Skeletal muscle satellite cell (primary cell): ENCODE results near the gene SVEP1.

Source experiments
- H3K27me3 ChIP-seq: 2 replicates; pipeline ENCODE4 v1.7.0; 2013; ENCODE audit warnings: low read length; ENCODE audit not compliant: control insufficient read depth, insufficient read depth
- H3K36me3 ChIP-seq: 2 replicates; pipeline ENCODE4 v1.7.0; 2013; ENCODE audit warnings: mild to moderate bottlenecking, control low read depth, low read length; ENCODE audit not compliant: insufficient read depth
- H3K4me1 ChIP-seq: 2 replicates; pipeline ENCODE4 v1.7.0; 2013; ENCODE audit warnings: low read length; ENCODE audit not compliant: control insufficient read depth, insufficient read depth
- H3K4me2 ChIP-seq: 2 replicates; pipeline ENCODE4 v1.7.0; 2013; ENCODE audit warnings: mild to moderate bottlenecking, low read length
- H3K4me3 ChIP-seq: 2 replicates; pipeline ENCODE4 v1.7.0; 2013; ENCODE audit warnings: low read length
- H3K9ac ChIP-seq: 2 replicates; pipeline ENCODE4 v1.7.0; 2013; ENCODE audit warnings: mild to moderate bottlenecking, low read depth, low read length, moderate library complexity
- H3K9me3 ChIP-seq: replicated peaks from 2 replicates; pipeline ENCODE4 v1.7.0; 2013; ENCODE audit warnings: mild to moderate bottlenecking, control low read depth, low read length

Gene SVEP1

GRCh38 chr9:110443866-110444220 is 135.7 kb downstream of the SVEP1 start:
- H3K4me1 ChIP-seq = peaks cover 32% of the 10 kb centered on the region
- H3K36me3 ChIP-seq = peaks cover 12% of the 10 kb centered on the region
- H3K9ac ChIP-seq = peak overlapping the region; percentile 69
- H3K4me3 ChIP-seq = peak overlapping the region; percentile 18
- peaks cover 9% of the 10 kb centered on the region for H3K9me3 ChIP-seq
- peak overlapping the region; percentile 68 for H3K4me2 ChIP-seq
- H3K27me3 ChIP-seq = no peaks in the 10 kb centered on the region

GRCh38 chr9:110443146-110443865 is 136.2 kb downstream of the SVEP1 start:
- H3K9ac ChIP-seq = peak overlapping the region; percentile 59
- H3K4me3 ChIP-seq = peak overlapping the region; percentile 46
- no peaks in the 10 kb centered on the region for H3K27me3 ChIP-seq
- peaks cover 12% of the 10 kb centered on the region for H3K36me3 ChIP-seq
- peaks cover 32% of the 10 kb centered on the region for H3K4me1 ChIP-seq
- H3K9me3 ChIP-seq = peaks cover 9% of the 10 kb centered on the region
- H3K4me2 ChIP-seq = peak overlapping the region; percentile 68

DNA sequence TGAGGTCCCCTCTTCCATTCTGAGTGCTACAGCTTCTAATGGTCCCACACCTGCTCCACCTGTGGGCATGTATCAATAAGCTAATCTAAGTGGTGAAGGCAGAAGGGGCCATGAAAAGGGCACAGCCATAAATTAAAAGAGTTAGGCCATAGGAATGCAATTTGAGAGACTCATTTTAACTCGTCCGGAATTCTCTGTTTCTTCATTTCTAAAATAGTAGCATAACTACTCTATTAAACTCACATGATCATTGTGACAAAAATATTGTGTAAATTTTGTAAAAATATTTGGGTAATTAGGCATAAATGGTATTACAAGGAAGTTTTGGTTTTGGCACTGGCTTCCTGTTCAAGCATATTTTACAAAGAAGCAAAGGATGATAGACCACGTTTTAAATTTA is 138.7 kb downstream of the SVEP1 start:
- peak overlapping the region; percentile 51 for H3K4me2 ChIP-seq
- H3K4me1 ChIP-seq = peaks cover 32% of the 10 kb centered on the region
- peak overlapping the region; percentile 20 for H3K9ac ChIP-seq
- H3K9me3 ChIP-seq = no peaks in the 10 kb centered on the region
- H3K27me3 ChIP-seq = no peaks in the 10 kb centered on the region
- H3K4me3 ChIP-seq = peak overlapping the region; percentile 1
- H3K36me3 ChIP-seq = no peaks in the 10 kb centered on the region

GRCh38 chr9:110440172-110440571 is 139.4 kb downstream of the SVEP1 start:
- Histone ChIP-seq H3K4me1 (peaks cover 32% of the 10 kb centered on the region), H3K9ac (peak overlapping the region; percentile 20), H3K9me3 (no peaks in the 10 kb centered on the region), H3K36me3 (no peaks in the 10 kb centered on the region), H3K4me3 (no peak overlapping the region), H3K27me3 (no peaks in the 10 kb centered on the region), H3K4me2 (peak overlapping the region; percentile 51)

DNA sequence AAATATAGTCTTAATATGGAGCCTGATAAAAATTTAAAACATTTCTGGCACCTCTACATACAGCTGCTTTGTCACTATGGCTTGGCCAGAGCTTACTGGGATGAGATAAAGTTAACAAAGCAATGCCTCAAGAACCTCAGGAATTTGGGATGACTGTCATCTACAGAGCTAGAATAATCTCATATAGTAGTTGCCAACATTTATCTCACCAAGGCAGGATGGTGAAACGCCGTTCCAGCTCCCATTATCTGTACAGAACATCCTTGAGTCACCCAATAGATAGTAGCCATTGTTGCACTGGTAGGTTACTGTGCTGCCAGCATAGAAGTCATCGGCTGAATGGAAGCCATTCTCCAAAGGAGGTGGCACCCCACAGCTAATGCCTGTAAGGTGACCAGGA is 147.3 kb downstream of the SVEP1 start:
- Histone ChIP-seq H3K36me3 (no peaks in the 10 kb centered on the region), H3K9ac (no peak overlapping the region), H3K4me2 (no peak overlapping the region), H3K27me3 (no peaks in the 10 kb centered on the region), H3K9me3 (no peaks in the 10 kb centered on the region), H3K4me3 (no peak overlapping the region), H3K4me1 (peaks cover 3% of the 10 kb centered on the region)

- Histone ChIP-seq H3K36me3 (no peaks in the 10 kb centered on the region), H3K4me3 (no peak overlapping the region), H3K4me1 (peaks cover 3% of the 10 kb centered on the region), H3K9ac (no peak overlapping the region), H3K4me2 (no peak overlapping the region), H3K9me3 (no peaks in the 10 kb centered on the region), H3K27me3 (no peaks in the 10 kb centered on the region)
Measured at GRCh38 chr9:110429453-110429852, 150.1 kb downstream of the SVEP1 start.

DNA sequence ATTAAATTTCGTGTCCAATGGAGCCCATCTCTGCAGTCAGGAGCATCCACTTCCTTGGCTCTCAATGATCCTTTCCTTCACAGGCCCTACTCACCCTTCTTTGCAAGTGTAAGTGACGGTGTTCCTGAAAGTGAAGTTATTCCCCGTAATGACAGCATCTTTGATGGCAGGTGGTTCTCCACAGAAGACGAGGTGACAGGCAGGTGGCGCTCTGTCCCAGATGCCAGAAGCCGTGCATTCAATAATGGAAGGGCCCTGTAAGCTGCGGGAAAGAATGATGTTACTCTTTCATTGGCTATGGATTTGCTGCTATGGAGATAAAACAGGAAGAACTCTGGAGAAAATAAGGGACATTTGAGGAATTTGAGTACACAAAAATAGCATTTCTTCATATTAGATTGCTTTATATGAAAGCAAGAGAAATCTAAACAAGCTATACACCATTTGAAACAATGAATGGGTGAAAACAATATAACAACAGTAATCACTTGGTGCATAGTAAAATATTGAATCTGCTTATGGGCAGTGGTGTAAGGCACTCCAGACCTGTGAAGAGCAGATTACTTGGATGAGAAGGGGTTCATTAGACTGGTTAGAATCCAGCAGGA is 151.9 kb downstream of the SVEP1 start:
- Histone ChIP-seq H3K9ac (no peak overlapping the region), H3K4me2 (no peak overlapping the region), H3K27me3 (no peaks in the 10 kb centered on the region), H3K36me3 (no peaks in the 10 kb centered on the region), H3K4me1 (peaks cover 3% of the 10 kb centered on the region), H3K9me3 (no peaks in the 10 kb centered on the region), H3K4me3 (no peak overlapping the region)

DNA sequence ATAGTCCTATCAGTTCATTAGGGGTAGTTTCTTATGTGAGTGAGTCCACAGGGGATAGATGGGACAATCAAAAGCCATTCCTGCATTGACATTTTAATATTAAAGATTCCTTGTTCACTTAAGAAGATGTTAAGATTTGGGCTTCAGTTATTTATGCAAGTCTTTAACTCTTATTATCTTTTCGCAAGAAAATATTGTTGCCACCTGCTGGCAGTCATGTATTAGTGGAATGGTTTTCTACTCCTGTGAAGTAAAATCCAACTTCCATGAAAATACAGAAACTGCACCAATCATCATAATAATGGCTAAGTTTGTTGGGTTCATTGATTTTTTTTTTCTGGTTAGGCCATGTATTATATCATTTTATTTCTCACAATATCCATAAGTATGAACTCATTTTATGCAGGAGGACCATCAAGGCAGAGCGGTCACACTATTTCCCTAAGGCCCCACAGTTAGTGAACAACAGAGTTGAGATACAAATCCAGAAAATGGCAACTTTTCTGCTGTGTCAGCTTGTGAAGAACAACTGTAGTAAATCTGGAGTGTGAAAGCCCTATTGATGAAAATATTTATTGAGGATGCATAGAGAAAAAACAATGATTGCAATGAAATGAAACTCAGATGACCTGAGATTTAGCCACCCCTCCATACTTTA is 153.4 kb downstream of the SVEP1 start:
- H3K4me3 ChIP-seq = no peak overlapping the region
- H3K9ac ChIP-seq = no peak overlapping the region
- no peaks in the 10 kb centered on the region for H3K36me3 ChIP-seq
- no peaks in the 10 kb centered on the region for H3K9me3 ChIP-seq
- no peaks in the 10 kb centered on the region for H3K4me1 ChIP-seq
- H3K4me2 ChIP-seq = no peak overlapping the region
- no peaks in the 10 kb centered on the region for H3K27me3 ChIP-seq

- no peak overlapping the region for H3K9ac ChIP-seq
- H3K27me3 ChIP-seq = no peaks in the 10 kb centered on the region
- no peaks in the 10 kb centered on the region for H3K4me1 ChIP-seq
- no peaks in the 10 kb centered on the region for H3K9me3 ChIP-seq
- peaks cover 4% of the 10 kb centered on the region for H3K36me3 ChIP-seq
- H3K4me3 ChIP-seq = no peak overlapping the region
- no peak overlapping the region for H3K4me2 ChIP-seq
Measured at GRCh38 chr9:110414471-110414870, 165.1 kb downstream of the SVEP1 start.

- Histone ChIP-seq H3K4me3 (no peak overlapping the region), H3K4me2 (no peak overlapping the region), H3K27me3 (no peaks in the 10 kb centered on the region), H3K4me1 (no peaks in the 10 kb centered on the region), H3K9ac (no peak overlapping the region), H3K36me3 (peaks cover 7% of the 10 kb centered on the region), H3K9me3 (no peaks in the 10 kb centered on the region)
Measured at GRCh38 chr9:110410961-110411360, 168.6 kb downstream of the SVEP1 start.

DNA sequence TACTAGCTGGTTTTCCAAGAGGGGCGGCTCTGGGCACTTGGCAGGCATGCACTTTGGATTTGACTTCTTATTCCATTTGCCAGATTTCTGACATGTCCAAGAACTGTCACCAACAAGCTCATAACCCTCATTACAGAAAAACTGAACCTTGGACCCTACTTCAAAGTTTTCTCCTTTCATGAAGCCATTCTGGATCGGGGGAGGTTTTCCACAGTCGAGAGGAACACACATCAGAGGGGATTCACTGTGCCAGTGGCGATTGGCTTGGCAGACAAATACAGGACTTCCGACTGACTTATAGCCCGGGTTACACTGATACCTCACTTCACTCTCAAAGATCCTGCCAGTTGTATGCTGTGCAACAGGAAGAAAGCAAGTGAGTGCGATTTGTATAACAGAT is 170.9 kb downstream of the SVEP1 start:
- H3K36me3 ChIP-seq = peaks cover 7% of the 10 kb centered on the region
- no peaks in the 10 kb centered on the region for H3K9me3 ChIP-seq
- no peaks in the 10 kb centered on the region for H3K4me1 ChIP-seq
- H3K9ac ChIP-seq = no peak overlapping the region
- no peaks in the 10 kb centered on the region for H3K27me3 ChIP-seq
- no peak overlapping the region for H3K4me2 ChIP-seq
- no peak overlapping the region for H3K4me3 ChIP-seq
